Caco-2 (cell line): ENCODE measurements around the gene ALPP. TPM values are rescaled to one million over a fixed set of nuclear protein-coding genes. Genes with fewer than 3 reads are reported as not detected.
A peak's percentile ranks its signal among the peaks of the same experiment; 100 is the strongest.
"Not testable (repeated sequence)": the region's sequence is repeated elsewhere in the genome, so short reads cannot be mapped to it uniquely, and the experiment has no call there.

Experiments used
- BruUV-seq: library from RNA; stranded (reverse); fragments of 400-500 nt; replicated peaks from 2 replicates; lab custom pipeline; 2021; lab: Mats Ljungman, UMichigan
- CTCF ChIA-PET: fragments of 300-600 bp; sonication (Branson Sonifier 250); formaldehyde crosslinking; loops from one replicate; lab custom pipeline; 2022; ENCODE audit warnings: antibody characterized with exemption; lab: Charles Lee
- POLR2A ChIA-PET: fragments of 300-600 bp; sonication (Branson Sonifier 250); formaldehyde crosslinking; loops from one replicate; lab custom pipeline; 2022; ENCODE audit warnings: antibody characterized with exemption; lab: Charles Lee
- DNase-seq, 2 experiments: peaks; one replicate each; pipeline versions ENCODE4 v3.0.0 to v3.0.0-alpha.2; 2020 to 2022
- H3K27me3 ChIP-seq: replicated peaks from 2 replicates; pipeline ENCODE4 v1.6.0; 2011; ENCODE audit warnings: low read length; ENCODE audit not compliant: control insufficient read depth, insufficient read depth
- H3K36me3 ChIP-seq: 2 replicates; pipeline ENCODE4 v1.5.1; 2011; ENCODE audit warnings: low read length; ENCODE audit not compliant: control insufficient read depth, insufficient read depth
- H3K4me1 ChIP-seq: fragments of 250-450 bp; sonication (Bioruptor Pico); 2 replicates; pipeline ENCODE4 v1.5.1; 2020; ENCODE audit warnings: mild to moderate bottlenecking
- H3K4me3 ChIP-seq: 2 replicates; pipeline ENCODE4 v1.5.1; 2011; ENCODE audit warnings: low read depth, mild to moderate bottlenecking, control low read depth, low read length
- H3K9me3 ChIP-seq: fragments of 250-450 bp; sonication (Bioruptor Pico); 2 replicates; pipeline ENCODE4 v1.5.1; 2020; ENCODE audit warnings: mild to moderate bottlenecking, moderate library complexity
- H3K27ac Mint-ChIP-seq: one replicate; pipeline ENCODE4 v1.8.0; 2022; ENCODE audit warnings: mixed read lengths; ENCODE audit not compliant: unreplicated experiment
- H3K27me3 Mint-ChIP-seq: one replicate; pipeline ENCODE4 v1.8.0; 2022; ENCODE audit warnings: mixed read lengths; ENCODE audit not compliant: insufficient read depth, unreplicated experiment
- H3K36me3 Mint-ChIP-seq: one replicate; pipeline ENCODE4 v1.8.0; 2022; ENCODE audit warnings: mild to moderate bottlenecking, mixed read lengths; ENCODE audit not compliant: insufficient read depth, unreplicated experiment
- H3K4me1 Mint-ChIP-seq: one replicate; pipeline ENCODE4 v1.8.0; 2022; ENCODE audit warnings: low read depth, mixed read lengths; ENCODE audit not compliant: unreplicated experiment
- H3K4me3 Mint-ChIP-seq: one replicate; pipeline ENCODE4 v1.8.0; 2022; ENCODE audit warnings: mild to moderate bottlenecking, moderate library complexity, mixed read lengths; ENCODE audit not compliant: unreplicated experiment
- H3K9me3 Mint-ChIP-seq: one replicate; pipeline ENCODE4 v1.8.0; 2022; ENCODE audit warnings: mixed read lengths; ENCODE audit not compliant: unreplicated experiment
- CTCF ChIP-seq, 2 experiments: fragments of 200-600 bp in 1 of 2; IDR thresholded peaks; 1 replicate in 1 of 2; 2 replicates in 1 of 2; pipeline versions ENCODE4 v1.5.1 to v1.8.0; 2011 to 2022; ENCODE audit warnings: antibody characterized with exemption in 1 of 2, control low read depth in 1 of 2, inconsistent platforms in 1 of 2, low read depth in 1 of 2, low read length in 1 of 2, mild to moderate bottlenecking in 1 of 2, moderate library complexity in 1 of 2; ENCODE audit not compliant: insufficient read depth in 1 of 2, severe bottlenecking in 1 of 2, unreplicated experiment in 1 of 2
- intact Hi-C: fragments of 100-400 bp; cut with micrococcal nuclease; formaldehyde crosslinking; loops from one replicate; pipeline ENCODE4 v1.10.0; 2022; ENCODE audit not compliant: unreplicated experiment
- total RNA-seq: library from RNA; stranded (reverse); gene quantifications from 2 replicates; pipeline ENCODE4 v1.2.3, GENCODE V29; 2022

ALPP gene
- total RNA-seq, 1 experiment from 2014 or later, result 4.9 TPM

- ChIA-PET POLR2A (no interaction called here), CTCF (interaction anchor here (0.6 to 1.0 kb wide), 2 partner anchors 9 to 23 kb away, joined by 3 to 4 read pairs; no protein-coding TSS in a partner anchor)
- Mint-ChIP-seq H3K4me3 (no peak overlapping the region), H3K4me1 (no peaks in the 10 kb centered on the region), H3K27me3 (no peaks in the 10 kb centered on the region), H3K36me3 (no peaks in the 10 kb centered on the region), H3K9me3 (no peaks in the 10 kb centered on the region), H3K27ac (no peak overlapping the region)
- no peaks in the 10 kb centered on the region for H3K27me3 ChIP-seq
- H3K4me1 ChIP-seq, result 0 out of 2 replicates have a peak, but pooled peaks cover 4% of the 10 kb centered on the region
- no peak overlapping the region for H3K4me3 ChIP-seq
- no peak for TF ChIP-seq CTCF (IDR thresholded peaks at IDR 0.05; ENCODE audit: insufficient read depth in 1 of 2, low read depth in 1 of 2, low read length in 1 of 2, severe bottlenecking in 1 of 2, unreplicated experiment in 1 of 2)
- peak in 1 of 2 experiments; percentile 2 for DNase-seq
- intact Hi-C loops, result no loop called here
- no peaks in the 10 kb centered on the region for H3K9me3 ChIP-seq
- no TSS peak for BruUV-seq
- no peaks in the 10 kb centered on the region for H3K36me3 ChIP-seq
These were observed 14.6 kb upstream of the ALPP start for GRCh38 chr2:232363784-232364615.

GRCh38 chr2:232364806-232365594, 13.6 kb upstream of the ALPP start:
- H3K9me3 Mint-ChIP-seq, H3K4me1 ChIP-seq, H3K4me3 ChIP-seq, POLR2A ChIA-PET, H3K4me1 Mint-ChIP-seq, H3K36me3 Mint-ChIP-seq, H3K36me3 ChIP-seq, H3K27me3 ChIP-seq, H3K27me3 Mint-ChIP-seq, BruUV-seq, H3K4me3 Mint-ChIP-seq, H3K9me3 ChIP-seq: not testable (repeated sequence)
- DNase-seq, result peak in 1 of 2 experiments; percentile 18
- peak overlapping the region; percentile 42 for H3K27ac Mint-ChIP-seq
- intact Hi-C loops, result loop anchor here (5.0 kb wide), 1 partner anchor 458 kb away; no protein-coding TSS in a partner anchor
- CTCF ChIA-PET, result interaction anchor here (0.9 to 1.0 kb wide), 3 partner anchors 21 to 29 kb away, joined by 3 to 4 read pairs (median 3); no protein-coding TSS in a partner anchor

- no TSS peak for BruUV-seq
- no peaks in the 10 kb centered on the region for H3K27me3 ChIP-seq
- H3K9me3 ChIP-seq, result no peaks in the 10 kb centered on the region
- DNase-seq, result peak; percentile 64 to 66
- CTCF ChIA-PET, result interaction anchor here (0.6 to 1.0 kb wide), 4 partner anchors 10 to 249 kb away, joined by 3 to 4 read pairs (median 4); no protein-coding TSS in a partner anchor
- POLR2A ChIA-PET, result no interaction called here
- H3K36me3 ChIP-seq, result no peaks in the 10 kb centered on the region
- H3K4me1 ChIP-seq, result 0 out of 2 replicates have a peak, but pooled peaks cover 4% of the 10 kb centered on the region
- TF ChIP-seq CTCF (IDR thresholded peaks at IDR 0.05; ENCODE audit: insufficient read depth in 1 of 2, low read depth in 1 of 2, low read length in 1 of 2, severe bottlenecking in 1 of 2, unreplicated experiment in 1 of 2), result peak; percentile 40 to 48
- intact Hi-C loops, result loop anchor here (5.0 kb wide), 1 partner anchor 458 kb away; no protein-coding TSS in a partner anchor
- no peaks in the 10 kb centered on the region for H3K27me3 Mint-ChIP-seq
- H3K4me3 Mint-ChIP-seq, result no peak overlapping the region
- H3K36me3 Mint-ChIP-seq, result no peaks in the 10 kb centered on the region
- no peak overlapping the region for H3K27ac Mint-ChIP-seq
- no peaks in the 10 kb centered on the region for H3K9me3 Mint-ChIP-seq
- H3K4me1 Mint-ChIP-seq, result no peaks in the 10 kb centered on the region
- H3K4me3 ChIP-seq, result no peak overlapping the region
These were observed 12.8 kb upstream of the ALPP start for GRCh38 chr2:232365621-232366321.

GRCh38 chr2:232366461-232366860, 12.1 kb upstream of the ALPP start:
- CTCF ChIA-PET, result interaction anchor here (1.2 kb wide), 1 partner anchor 73 kb away, joined by 8 read pairs; no protein-coding TSS in a partner anchor
- H3K27me3 Mint-ChIP-seq, POLR2A ChIA-PET, H3K9me3 Mint-ChIP-seq, BruUV-seq, H3K4me3 ChIP-seq, H3K27ac Mint-ChIP-seq, H3K4me1 ChIP-seq, DNase-seq, H3K36me3 ChIP-seq, H3K36me3 Mint-ChIP-seq, H3K4me3 Mint-ChIP-seq, H3K9me3 ChIP-seq, H3K27me3 ChIP-seq, H3K4me1 Mint-ChIP-seq: not testable (repeated sequence)
- intact Hi-C loops, result loop anchor here (5.0 kb wide), 1 partner anchor 459 kb away; no protein-coding TSS in a partner anchor
